ENCODE data around the gene STUM. TPM values are rescaled to one million over a fixed set of nuclear protein-coding genes. Genes with fewer than 3 reads are reported as not detected.

Gene STUM
- total and polyA plus RNA-seq, 2 of the 8 experiments (the other 6 are each of a cell fraction or from before 2014, with no cell fraction given), result 0.76 to 1.2 TPM

GRCh38 chr1:226548256-226549093, at the start of gene STUM (continued):
- TF ChIP-seq SAP30 (IDR thresholded peaks at IDR 0.05; ENCODE audit: insufficient read depth, insufficient replicate concordance, low read length) (peak; percentile 29), FOSL1 (IDR thresholded peaks at IDR 0.05; ENCODE audit: insufficient read depth, low read depth, low read length) (no peak), CBX5 (IDR thresholded peaks at IDR 0.05; ENCODE audit: low read depth, low read length) (no peak), BACH1 (IDR thresholded peaks at IDR 0.05; ENCODE audit: low read length) (no peak), BRCA1 (IDR thresholded peaks at IDR 0.05; ENCODE audit: low read depth, low read length) (no peak), TBP (IDR thresholded peaks at IDR 0.05; ENCODE audit: low read depth, low read length) (no peak), HDAC6 (IDR thresholded peaks at IDR 0.05; ENCODE audit: low read depth, low read length) (no peak), NANOG (IDR thresholded peaks at IDR 0.05; ENCODE audit: insufficient read depth, low read depth, low read length, poor library complexity, severe bottlenecking) (no peak), CHD2 (IDR thresholded peaks at IDR 0.05; ENCODE audit: low read length) (no peak), CHD7 (IDR thresholded peaks at IDR 0.05; ENCODE audit: insufficient replicate concordance, low read length) (no peak)

Data from H1 (cell line).